Heart right ventricle (tissue), 16 donors: ENCODE measurements around the gene HMGB3. TPM values are rescaled to one million over a fixed set of nuclear protein-coding genes. Genes with fewer than 3 reads are reported as not detected.
"Not testable (repeated sequence)": the region's sequence is repeated elsewhere in the genome, so short reads cannot be mapped to it uniquely, and the experiment has no call there.

Experiments
- ATAC-seq, 8 donors: fragments of 200-7000 bp; cut with Tn5 transposase; one replicate each; pipeline ENCODE4 v1.9.1; 2020; ENCODE audit warnings: mild to moderate bottlenecking in 8 of 8, moderate library complexity in 8 of 8, moderate number of reproducible peaks in 1 of 8
- DNase-seq, 2 donors: peaks; one replicate each; pipeline ENCODE4 v3.0.0-alpha.2; 2020
- H3K27ac ChIP-seq, 10 donors: fragments of 200-600 bp; sonication (generic) in 2 of 10; one replicate each; pipeline versions ENCODE4 v1.5.0 to v1.8.0; 2020 to 2022; ENCODE audit warnings: mild to moderate bottlenecking in 3 of 10
- H3K27me3 ChIP-seq, 7 donors: fragments of 200-600 bp; one replicate each; pipeline ENCODE4 v1.8.0; 2021 to 2022; ENCODE audit warnings: mild to moderate bottlenecking in 2 of 7
- H3K36me3 ChIP-seq, 9 donors: fragments of 200-600 bp; sonication (generic) in 1 of 9; one replicate each; pipeline versions ENCODE4 v1.5.0 to v1.8.0; 2020 to 2022; ENCODE audit warnings: mild to moderate bottlenecking in 2 of 9
- H3K4me1 ChIP-seq, 9 donors: fragments of 200-600 bp; sonication (generic) in 1 of 9; one replicate each; pipeline versions ENCODE4 v1.5.0 to v1.8.0; 2020 to 2022; ENCODE audit warnings: mild to moderate bottlenecking in 4 of 9
- H3K4me3 ChIP-seq, 10 donors: fragments of 200-600 bp; sonication (generic) in 2 of 10; one replicate each; pipeline versions ENCODE4 v1.5.0 to v1.8.0; 2020 to 2022; ENCODE audit warnings: mild to moderate bottlenecking in 7 of 10, moderate library complexity in 2 of 10
- H3K9me3 ChIP-seq, 11 donors: fragments of 200-600 bp in 10 of 11; sonication (generic) in 2 of 11; one replicate each; pipeline versions ENCODE4 v1.5.0 to v1.8.0; 2013 to 2022; ENCODE audit warnings: mild to moderate bottlenecking in 2 of 11, control low read depth in 1 of 11, moderate library complexity in 1 of 11
- WGBS, 2 donors: extraction: QIAGEN DNeasy Blood & Tissue Kit; methylation state at CpG; one replicate each; pipeline ENCODE4 v1.1.7; 2013; ENCODE audit warnings: inconsistent platforms in 1 of 2; 5-methylcytosine and 5-hydroxymethylcytosine counted together
- intact Hi-C, 10 donors: fragments of 100-400 bp; cut with DNase I; formaldehyde crosslinking; loops; one replicate each; pipeline versions ENCODE4 v1.11.1 to v1.14.2; 2022
- polyA plus RNA-seq, 2 donors: library from polyadenylated mRNA; stranded (reverse); fragments of 200-250 nt; gene quantifications; one replicate each; pipeline ENCODE4 v1.2.3, GENCODE V29; 2013
- total RNA-seq, 10 donors: library from RNA; stranded (reverse); fragmentation: NEBNext Ultra II Directional in 3 of 10; extraction: Animal tissue kit (Norgen Biotek cat#: 25700) in 3 of 10; gene quantifications; one replicate each; pipeline versions ENCODE4 v1.2.1 to v1.2.4, GENCODE V29; 2021 to 2023
- TF ChIP-seq, protein P1 (sequence below), 9 donors: fragments of 200-600 bp; sonication (generic) in 2 of 9; IDR thresholded peaks; one replicate each; pipeline versions ENCODE4 v1.5.0 to v1.8.0; 2021 to 2022; ENCODE audit warnings: antibody characterized with exemption in 9 of 9, mild to moderate bottlenecking in 5 of 9, moderate library complexity in 1 of 9
- donor health status: Arrhythmogenic right ventricular cardiomyopathy.
- donor health status: ischemic (EF 13 %, LVEDD 7.1; RV severe dilation, severe dysfunction).
- donor health status: healthy with polysubstance abuse.
- donor health status: DM: no; HTN: yes; CAD: no.
- donor health status: DM: no; HTN: no; CAD: no.
- donor health status: ischemic (EF 25% LVEDD 6.9; RV normal size, moderate dysfunction).
- donor health status: ischemic (EF 25% LVEDD 5.7; RV mildly dilated, moderate dysfunction).
- donor health status: healthy.
- donor health status: DM: yes; HTN: yes; CAD: no.
- donor health status: Ischemic cardiomyopathy.
- donor health status: ischemic (EF 35%, LVEDD 5.7; RV mildly dilated, moderate dysfunction).
- donor health status: nonischemic (EF 11% LVEDD 7.7; RV severe dilation, severe dysfunction).
- donor health status: DM: yes; HTN: yes; CAD: no.
- donor health status: PGD.
- donor health status: ischemic (EF 29% LVEDD 5.4; RV normal size, mild dysfunction).
- donor health status: nonischemic (EF 23%, LVEDD 6.1; RV moderate dilation, normal function).

The HMGB3 gene
- total and polyA plus RNA-seq, 12 donors: 5.1 to 16.4 (median 13.4) TPM

DNA sequence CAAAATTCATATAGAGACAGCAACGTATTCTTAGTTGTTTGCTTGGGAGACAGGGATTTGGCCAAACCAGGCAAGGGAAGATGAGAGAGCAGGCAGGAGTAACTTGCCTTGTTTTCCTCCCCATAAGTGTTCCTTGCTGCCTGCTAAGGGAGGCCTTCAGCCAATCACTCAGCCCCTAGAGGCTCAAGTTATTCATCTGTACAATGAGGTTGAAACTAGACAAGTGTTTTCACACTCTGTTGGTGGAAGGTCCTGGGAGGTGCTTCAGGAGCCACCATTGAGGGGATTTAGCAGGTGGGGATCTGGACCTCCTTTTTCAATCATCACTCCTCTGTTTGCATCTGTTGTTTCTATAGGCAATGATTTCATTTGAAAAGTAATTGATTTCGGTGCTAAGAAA, 23.6 kb upstream of the HMGB3 start:
- Histone ChIP-seq H3K4me3 (no peak overlapping the region), H3K4me1 (no peaks in the 10 kb centered on the region), H3K27ac (no peak overlapping the region), H3K9me3 (peaks cover 0 to 5% (median 0%) of the 10 kb centered on the region in 11 donors), H3K36me3 (no peaks in the 10 kb centered on the region), H3K27me3 (no peaks in the 10 kb centered on the region)
- no peak for ATAC-seq
- WGBS, 2 donors: 94% methylated on average over 2 of the region's 2 CpGs
- intact Hi-C loops: no loop called here
- no peak for DNase-seq
- TF ChIP-seq, protein P1, sequence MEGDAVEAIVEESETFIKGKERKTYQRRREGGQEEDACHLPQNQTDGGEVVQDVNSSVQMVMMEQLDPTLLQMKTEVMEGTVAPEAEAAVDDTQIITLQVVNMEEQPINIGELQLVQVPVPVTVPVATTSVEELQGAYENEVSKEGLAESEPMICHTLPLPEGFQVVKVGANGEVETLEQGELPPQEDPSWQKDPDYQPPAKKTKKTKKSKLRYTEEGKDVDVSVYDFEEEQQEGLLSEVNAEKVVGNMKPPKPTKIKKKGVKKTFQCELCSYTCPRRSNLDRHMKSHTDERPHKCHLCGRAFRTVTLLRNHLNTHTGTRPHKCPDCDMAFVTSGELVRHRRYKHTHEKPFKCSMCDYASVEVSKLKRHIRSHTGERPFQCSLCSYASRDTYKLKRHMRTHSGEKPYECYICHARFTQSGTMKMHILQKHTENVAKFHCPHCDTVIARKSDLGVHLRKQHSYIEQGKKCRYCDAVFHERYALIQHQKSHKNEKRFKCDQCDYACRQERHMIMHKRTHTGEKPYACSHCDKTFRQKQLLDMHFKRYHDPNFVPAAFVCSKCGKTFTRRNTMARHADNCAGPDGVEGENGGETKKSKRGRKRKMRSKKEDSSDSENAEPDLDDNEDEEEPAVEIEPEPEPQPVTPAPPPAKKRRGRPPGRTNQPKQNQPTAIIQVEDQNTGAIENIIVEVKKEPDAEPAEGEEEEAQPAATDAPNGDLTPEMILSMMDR (IDR thresholded peaks at IDR 0.05): no peak

DNA sequence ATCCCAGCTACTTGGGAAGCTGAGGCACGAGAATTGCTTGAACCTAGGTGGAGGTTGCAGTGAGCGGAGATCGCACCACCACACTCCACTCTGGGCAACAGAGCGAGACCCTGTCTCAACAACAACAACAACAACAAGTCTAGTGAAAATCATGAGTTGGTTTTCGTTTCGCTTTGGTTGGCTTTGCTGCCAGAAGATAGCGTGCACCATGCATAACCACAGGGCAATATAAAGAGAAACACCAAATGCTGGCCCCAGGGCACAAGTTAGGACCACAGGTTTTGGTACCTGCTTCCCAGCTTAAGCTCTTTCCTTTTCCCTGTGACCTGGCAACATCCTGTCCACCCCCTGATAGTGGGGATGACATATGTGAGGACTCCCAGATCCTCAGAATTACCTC, 21.5 kb upstream of the HMGB3 start:
- H3K27ac ChIP-seq: no peak overlapping the region
- no peak for DNase-seq
- no peak for ATAC-seq
- H3K4me3 ChIP-seq: no peak overlapping the region
- intact Hi-C loops: no loop called here
- 94 to 97% methylated on average over 7 of the region's 7 CpGs for WGBS, 2 donors
- H3K36me3 ChIP-seq: no peaks in the 10 kb centered on the region
- H3K4me1 ChIP-seq: no peaks in the 10 kb centered on the region
- H3K27me3 ChIP-seq: no peaks in the 10 kb centered on the region
- H3K9me3 ChIP-seq: no peaks in the 10 kb centered on the region
- TF ChIP-seq, protein P1 (IDR thresholded peaks at IDR 0.05): no peak

DNA sequence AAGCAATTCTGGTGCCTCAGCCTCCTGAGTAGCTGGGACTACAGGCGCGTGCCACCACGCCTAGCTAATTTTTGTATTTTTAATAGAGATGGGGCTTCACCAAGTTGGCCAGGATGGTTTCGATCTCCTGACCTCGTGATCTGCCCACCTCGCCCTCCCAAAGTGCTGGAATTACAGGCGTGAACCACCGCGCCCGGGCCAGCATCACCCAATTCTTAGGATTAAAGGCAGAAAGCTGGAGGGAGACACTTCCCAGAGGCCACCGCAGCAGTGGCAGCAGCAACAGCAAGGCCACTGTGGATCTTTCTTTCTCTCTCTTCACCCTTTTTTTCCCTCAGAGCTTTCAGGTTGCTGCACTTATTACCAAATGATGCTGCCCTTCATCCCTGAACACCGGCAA, 18.7 kb upstream of the HMGB3 start:
- WGBS, 2 donors: 93 to 98% methylated on average over 6 to 12 of the region's 12 CpGs
- H3K36me3 ChIP-seq, H3K27me3 ChIP-seq, H3K4me3 ChIP-seq, DNase-seq, H3K27ac ChIP-seq, H3K9me3 ChIP-seq, ATAC-seq, intact Hi-C loops, H3K4me1 ChIP-seq: not testable (repeated sequence)

DNA sequence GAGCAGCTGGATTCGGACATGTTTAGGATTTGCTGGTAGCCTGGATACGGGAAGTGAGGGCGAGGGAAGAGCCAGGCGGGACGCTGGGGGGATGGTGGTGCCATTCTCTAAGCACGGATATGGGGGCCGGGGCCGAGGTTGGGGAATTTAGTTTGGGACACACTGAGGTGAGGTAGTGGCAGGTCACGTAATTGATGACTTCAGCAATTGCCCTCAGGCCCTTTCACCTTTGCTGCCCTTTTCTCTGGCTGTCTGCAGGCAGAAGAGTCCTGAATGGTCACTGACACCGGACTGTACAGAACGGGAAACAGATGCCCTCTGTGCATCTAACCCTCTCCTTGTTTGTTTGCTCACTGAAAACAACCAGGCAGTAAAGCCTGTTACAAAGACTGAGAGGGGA, 16.9 kb upstream of the HMGB3 start:
- no peak overlapping the region for H3K27ac ChIP-seq
- H3K4me1 ChIP-seq: no peaks in the 10 kb centered on the region
- TF ChIP-seq, protein P1 (IDR thresholded peaks at IDR 0.05): no peak
- 32 to 46% methylated on average over 11 of the region's 11 CpGs for WGBS, 2 donors
- no peaks in the 10 kb centered on the region for H3K36me3 ChIP-seq
- DNase-seq: no peak
- H3K9me3 ChIP-seq: no peaks in the 10 kb centered on the region
- peaks cover 0 to 4% (median 0%) of the 10 kb centered on the region in 7 donors for H3K27me3 ChIP-seq
- intact Hi-C loops: no loop called here
- no peak overlapping the region for H3K4me3 ChIP-seq
- no peak for ATAC-seq

DNA sequence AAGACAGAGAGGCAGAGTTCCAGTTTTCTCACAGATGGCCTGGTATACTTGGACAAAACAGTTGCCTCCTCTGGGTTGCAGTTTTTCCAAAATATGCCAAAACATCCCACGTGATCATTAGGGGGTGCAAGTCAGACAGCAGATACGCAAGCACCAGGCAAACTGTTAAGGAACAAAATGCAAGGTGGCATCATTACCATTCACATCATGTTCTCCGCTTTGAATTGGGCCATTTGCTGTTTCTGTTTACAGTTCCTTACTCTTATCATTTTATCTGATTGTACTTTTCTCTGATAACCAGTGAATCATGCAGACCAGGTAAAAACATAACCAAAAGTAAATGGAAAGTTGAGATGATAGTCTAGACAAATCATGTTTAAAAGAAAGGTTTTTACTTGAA, 16.4 kb upstream of the HMGB3 start:
- Histone ChIP-seq H3K27me3 (peaks cover 0 to 4% (median 0%) of the 10 kb centered on the region in 7 donors), H3K36me3 (no peaks in the 10 kb centered on the region), H3K27ac (no peak overlapping the region), H3K4me1 (no peaks in the 10 kb centered on the region), H3K4me3 (no peak overlapping the region), H3K9me3 (no peaks in the 10 kb centered on the region)
- no peak for DNase-seq
- TF ChIP-seq, protein P1 (IDR thresholded peaks at IDR 0.05): no peak
- ATAC-seq: no peak
- intact Hi-C loops: no loop called here
- 73 to 79% methylated on average over 3 of the region's 3 CpGs for WGBS, 2 donors
